GM12878 (cell line): ENCODE data around the gene C15orf39. TPM values are rescaled to one million over a fixed set of nuclear protein-coding genes. Genes with fewer than 3 reads are reported as not detected.

Experiments
- ATAC-seq: fragments of 200-7000 bp; cut with Tn5 transposase; 3 replicates; pipeline ENCODE4 v1.9.1; 2020; ENCODE audit warnings: mild to moderate bottlenecking, moderate library complexity
- BruUV-seq: library from RNA; stranded (reverse); fragments of 400-500 nt; replicated peaks from 2 replicates; lab custom pipeline; 2021; lab: Mats Ljungman, UMichigan
- CTCF ChIA-PET: fragments of 300-600 bp; sonication (Branson Sonifier 250); formaldehyde crosslinking; extraction: SDS; loops from one replicate; lab custom pipeline; 2021; ENCODE audit warnings: inconsistent platforms; lab: Yijun Ruan, JAX
- POLR2A ChIA-PET: fragments of 350-600 bp; formaldehyde crosslinking; extraction: SDS; loops from one replicate; lab custom pipeline; 2021; ENCODE audit warnings: inconsistent platforms; lab: Charles Lee
- RAD21 ChIA-PET: fragments of 300-600 bp; sonication (Branson Sonifier 250); formaldehyde crosslinking; loops from one replicate; lab custom pipeline; 2023; ENCODE audit warnings: antibody characterized with exemption; ENCODE audit not compliant: unreplicated experiment; lab: Charles Lee
- SMC1A ChIA-PET: fragments of 300-600 bp; sonication (Branson Sonifier 250); formaldehyde crosslinking; loops from one replicate; lab custom pipeline; 2023; ENCODE audit not compliant: unreplicated experiment, uncharacterized antibody; lab: Charles Lee
- DNase-seq: peaks from one replicate; pipeline ENCODE4 v3.0.0-alpha.2; 2011; ENCODE audit warnings: low read depth, low spot score
- FAIRE-seq: peaks from 3 replicates; lab custom pipeline; 2011; peaks lifted over from hg19 to GRCh38; lab: Jason Lieb, UNC
- H2AFZ ChIP-seq: 2 replicates; pipeline ENCODE4 v1.6.0; 2011; ENCODE audit warnings: low read depth, low read length, control low read depth; ENCODE audit not compliant: control insufficient read depth
- H3K27ac ChIP-seq: 2 replicates; pipeline ENCODE4 v1.5.1; 2011; ENCODE audit warnings: control low read depth; ENCODE audit not compliant: control insufficient read depth, insufficient read depth
- H3K27me3 ChIP-seq, 2 experiments: replicated peaks in 1 of 2; 2 replicates each; pipeline versions ENCODE4 v1.6.0 to v1.6.1; 2011; ENCODE audit warnings: low read length in 1 of 2; ENCODE audit not compliant: control insufficient read depth in 2 of 2, insufficient read depth in 2 of 2
- H3K36me3 ChIP-seq, 2 experiments: 2 replicates each; pipeline ENCODE4 v1.5.1; 2011; ENCODE audit warnings: low read length in 1 of 2; ENCODE audit not compliant: control insufficient read depth in 2 of 2, insufficient read depth in 2 of 2
- H3K4me1 ChIP-seq: 2 replicates; pipeline ENCODE4 v1.6.1; 2011; ENCODE audit warnings: mild to moderate bottlenecking, low read length, moderate library complexity, mixed read lengths; ENCODE audit not compliant: control insufficient read depth, insufficient read depth
- H3K4me2 ChIP-seq: 2 replicates; pipeline ENCODE4 v1.6.0; 2011; ENCODE audit warnings: control low read depth; ENCODE audit not compliant: control insufficient read depth, insufficient read depth
- H3K4me3 ChIP-seq: fragments of 200-600 bp; sonication (generic); 2 replicates; pipeline ENCODE4 v1.5.1; 2016
- H3K79me2 ChIP-seq: 2 replicates; pipeline ENCODE4 v1.6.0; 2011; ENCODE audit warnings: low read length; ENCODE audit not compliant: control insufficient read depth, insufficient read depth
- H3K9ac ChIP-seq: 2 replicates; pipeline ENCODE4 v1.8.0; 2011; ENCODE audit warnings: low read length, control low read depth, mixed read lengths; ENCODE audit not compliant: control insufficient read depth, insufficient read depth
- H3K9me3 ChIP-seq: replicated peaks from 3 replicates; pipeline ENCODE4 v1.5.1; 2011; ENCODE audit warnings: mild to moderate bottlenecking, low read length; ENCODE audit not compliant: control insufficient read depth, insufficient read depth
- H4K20me1 ChIP-seq: 2 replicates; pipeline ENCODE4 v1.6.0; 2011; ENCODE audit not compliant: control insufficient read depth, insufficient read depth
- BCL11A ChIP-seq: IDR thresholded peaks from 2 replicates; pipeline ENCODE4 v1.6.1; 2011; ENCODE audit warnings: low read depth, low read length
- FOXM1 ChIP-seq: IDR thresholded peaks from 2 replicates; pipeline ENCODE4 v1.6.1; 2012; ENCODE audit warnings: low read depth, mild to moderate bottlenecking, inconsistent platforms, low read length, moderate library complexity
- HCFC1 ChIP-seq: fragments of 150-350 bp; IDR thresholded peaks from 2 replicates; pipeline ENCODE4 v1.6.1; 2014; ENCODE audit warnings: low read length
- HDGF ChIP-seq: fragments of 450-650 bp; IDR thresholded peaks from 2 replicates; pipeline ENCODE4 v1.6.1; 2016; ENCODE audit warnings: antibody characterized with exemption
- IKZF2 ChIP-seq, 2 experiments: fragments of 450-650 bp; IDR thresholded peaks; 2 replicates each; pipeline ENCODE4 v1.6.1; 2017; ENCODE audit warnings: mild to moderate bottlenecking in 2 of 2, moderate library complexity in 2 of 2
- NFIC ChIP-seq: IDR thresholded peaks from 2 replicates; pipeline ENCODE4 v1.6.1; 2012; ENCODE audit warnings: low read depth, mild to moderate bottlenecking, inconsistent platforms, low read length, moderate library complexity
- NR2C2 ChIP-seq: IDR thresholded peaks from 2 replicates; pipeline ENCODE4 v1.6.1; 2011; ENCODE audit warnings: borderline replicate concordance, low read depth; ENCODE audit not compliant: control insufficient read depth, insufficient read length
- PML ChIP-seq: IDR thresholded peaks from 2 replicates; pipeline ENCODE4 v1.6.1; 2012; ENCODE audit warnings: low read length, inconsistent platforms
- RBBP5 ChIP-seq: fragments of 200-600 bp; sonication (generic); conservative IDR thresholded peaks from 2 replicates; pipeline ENCODE4 v1.6.1; 2016
- SMARCA5 ChIP-seq: fragments of 450-650 bp; IDR thresholded peaks from 2 replicates; pipeline ENCODE4 v1.6.1; 2017; ENCODE audit warnings: mild to moderate bottlenecking
- STAT3 ChIP-seq: IDR thresholded peaks from 2 replicates; pipeline ENCODE4 v1.6.1; 2011; ENCODE audit warnings: low read depth, low read length, improper control_type of control experiment
- ZNF217 ChIP-seq: fragments of 450-650 bp; IDR thresholded peaks from 2 replicates; pipeline ENCODE4 v1.6.1; 2017; ENCODE audit warnings: antibody characterized with exemption, mild to moderate bottlenecking
- WGBS: methylation state at CpG from one replicate; pipeline ENCODE4 v1.1.6; 2016; ENCODE audit warnings: low lambda C conversion rate; ENCODE audit not compliant: insufficient replicate concordance, insufficient coverage; ENCODE audit errors: missing lambda C conversion rate; 5-methylcytosine and 5-hydroxymethylcytosine counted together
- in situ Hi-C: fragments of 300-500 bp; cut with MboI; formaldehyde crosslinking; loops from 9 replicates; pipeline ENCODE4 v1.14.3; 2018; ENCODE audit warnings: mixed read lengths
- intact Hi-C: fragments of 100-400 bp; cut with micrococcal nuclease; formaldehyde crosslinking; loops from one replicate; pipeline ENCODE4 v1.14.2; 2022; ENCODE audit not compliant: unreplicated experiment
- polyA plus RNA-seq, 11 experiments: library from polyadenylated mRNA; depleted of rRNA in 4 of 11; unstranded in 6 of 11; stranded (reverse) in 5 of 11; fragments of >200 nt; fragmentation: Nextera tagmentation in 4 of 11; fragmentation: Illumina TruSeq in 1 of 11; extraction: Ambion mirVana in 4 of 11; extraction: Trizol in 1 of 11; gene quantifications; 1 replicate in 1 of 11; 2 replicates in 10 of 11; pipeline versions ENCODE4 v1.2.1 to v1.2.3, GENCODE V29; 2011 to 2016; ENCODE audit warnings: inconsistent platforms in 2 of 11, missing spikeins in 2 of 11, low read depth in 1 of 11
- total RNA-seq, 4 experiments: library from RNA; depleted of rRNA in 3 of 4; stranded (reverse); fragments of >200 nt in 3 of 4; fragmentation: Illumina TruSeq in 1 of 4; extraction: Trizol in 1 of 4; gene quantifications; 2 replicates each; pipeline versions ENCODE4 v1.2.1 to v1.2.3, GENCODE V29; 2013 to 2021
- TF ChIP-seq, protein P1 (sequence below): fragments of 450-650 bp; IDR thresholded peaks from 2 replicates; pipeline ENCODE4 v1.6.1; 2018; ENCODE audit warnings: borderline replicate concordance, mild to moderate bottlenecking; ENCODE audit not compliant: partially characterized antibody
- TF ChIP-seq, protein P2 (sequence below): IDR thresholded peaks from 2 replicates; pipeline ENCODE4 v1.6.1; 2012; ENCODE audit warnings: low read depth, low read length, improper control_type of control experiment
- TF ChIP-seq, protein P3 (sequence below): fragments of 450-650 bp; IDR thresholded peaks from 2 replicates; pipeline ENCODE4 v1.6.1; 2016; ENCODE audit warnings: mild to moderate bottlenecking

The C15orf39 gene
- total and polyA plus RNA-seq, 10 of the 15 experiments (the other 5 are each of a cell fraction or from before 2014, with no cell fraction given) = 2.3 to 139 (median 33.0) TPM

DNA sequence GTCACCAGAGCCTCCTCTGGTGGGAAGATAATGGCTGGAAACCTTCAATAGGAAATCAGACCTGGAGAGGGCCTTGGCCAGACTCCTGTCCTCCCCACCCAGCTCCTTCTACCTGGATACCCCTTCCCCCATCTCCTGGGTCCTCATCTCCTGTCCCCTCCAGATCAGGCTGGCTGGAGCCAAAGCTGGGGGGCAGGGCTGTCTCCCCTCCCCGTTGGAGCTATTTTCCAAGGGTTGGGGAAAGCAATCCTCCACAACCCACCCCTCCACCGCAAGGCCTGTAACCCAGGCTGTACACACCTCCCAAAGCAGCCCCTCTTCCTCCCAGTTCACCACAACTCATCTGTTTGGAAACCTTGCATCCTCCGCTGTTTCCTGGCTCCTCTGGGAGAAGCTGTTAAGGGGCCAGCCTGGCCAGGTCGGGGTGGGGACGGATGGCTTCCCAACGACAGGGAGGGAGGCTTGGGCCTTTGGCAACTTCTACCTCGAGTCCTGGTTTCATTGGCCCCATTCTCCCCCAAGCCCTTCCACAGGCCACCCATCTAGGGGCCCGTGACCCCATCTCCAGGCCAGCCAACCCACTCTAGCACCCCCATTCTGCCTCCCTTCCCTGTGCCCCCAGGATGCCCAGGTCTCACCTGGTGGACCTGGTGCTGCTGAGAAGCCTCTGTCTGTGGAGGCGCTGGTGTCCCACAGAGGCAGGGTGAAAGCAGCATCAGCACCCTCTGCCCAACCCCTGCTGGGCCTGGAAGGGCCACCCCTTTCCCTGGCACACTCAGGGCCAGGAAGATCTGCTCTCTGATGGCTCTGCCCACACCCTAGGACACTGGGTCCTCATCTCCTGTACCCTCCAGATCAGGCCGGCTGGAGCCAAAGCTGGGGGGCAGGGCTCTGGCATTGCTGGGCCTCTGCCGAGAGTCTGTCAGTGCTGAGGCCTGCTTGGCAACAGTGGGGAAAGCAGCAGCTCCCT, 34.4 kb downstream of the C15orf39 start (continued):
- TF ChIP-seq, protein P1, sequence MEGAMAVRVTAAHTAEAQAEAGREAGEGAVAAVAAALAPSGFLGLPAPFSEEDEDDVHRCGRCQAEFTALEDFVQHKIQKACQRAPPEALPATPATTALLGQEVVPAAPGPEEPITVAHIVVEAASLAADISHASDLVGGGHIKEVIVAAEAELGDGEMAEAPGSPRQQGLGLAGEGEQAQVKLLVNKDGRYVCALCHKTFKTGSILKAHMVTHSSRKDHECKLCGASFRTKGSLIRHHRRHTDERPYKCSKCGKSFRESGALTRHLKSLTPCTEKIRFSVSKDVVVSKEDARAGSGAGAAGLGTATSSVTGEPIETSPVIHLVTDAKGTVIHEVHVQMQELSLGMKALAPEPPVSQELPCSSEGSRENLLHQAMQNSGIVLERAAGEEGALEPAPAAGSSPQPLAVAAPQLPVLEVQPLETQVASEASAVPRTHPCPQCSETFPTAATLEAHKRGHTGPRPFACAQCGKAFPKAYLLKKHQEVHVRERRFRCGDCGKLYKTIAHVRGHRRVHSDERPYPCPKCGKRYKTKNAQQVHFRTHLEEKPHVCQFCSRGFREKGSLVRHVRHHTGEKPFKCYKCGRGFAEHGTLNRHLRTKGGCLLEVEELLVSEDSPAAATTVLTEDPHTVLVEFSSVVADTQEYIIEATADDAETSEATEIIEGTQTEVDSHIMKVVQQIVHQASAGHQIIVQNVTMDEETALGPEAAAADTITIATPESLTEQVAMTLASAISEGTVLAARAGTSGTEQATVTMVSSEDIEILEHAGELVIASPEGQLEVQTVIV = no peak
- no peak for TF ChIP-seq ZNF217

DNA sequence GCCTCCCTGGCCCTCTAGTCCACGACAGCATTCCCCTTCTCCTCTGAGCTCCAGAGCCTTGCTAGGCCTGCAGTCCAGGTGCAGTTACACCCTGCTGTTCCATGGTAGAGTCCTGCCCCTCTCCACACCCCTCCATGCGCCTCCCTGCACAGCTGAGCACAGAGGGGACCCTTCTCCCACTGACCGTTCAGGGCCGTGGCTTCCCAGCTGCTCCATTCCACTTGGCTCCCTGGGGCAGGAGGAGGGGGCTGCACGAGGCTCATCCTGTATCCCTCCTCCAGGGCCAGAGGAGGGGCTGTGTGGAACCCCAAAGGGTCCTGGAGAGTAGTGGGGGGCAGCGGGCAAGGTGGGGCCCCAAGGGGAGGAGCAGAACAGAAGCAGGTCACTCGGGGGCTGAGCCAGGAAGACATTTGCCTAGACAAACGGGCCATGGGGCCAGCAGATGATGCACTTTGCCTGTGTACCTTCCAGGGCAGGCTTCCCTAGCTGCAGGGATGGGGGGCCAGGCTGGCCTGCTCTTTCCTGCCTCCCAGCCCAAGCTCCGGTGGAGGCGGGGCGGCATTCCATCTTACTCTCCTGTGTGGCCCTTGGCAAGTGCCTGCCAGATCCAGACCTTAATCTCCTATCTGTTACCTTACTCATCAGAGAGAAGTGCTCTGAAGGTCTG, 35.8 kb downstream of the C15orf39 start:
- H3K4me2 ChIP-seq = no peak overlapping the region
- no peak overlapping the region for H3K9ac ChIP-seq
- H3K4me3 ChIP-seq = no peak overlapping the region
- SMC1A ChIA-PET = interaction anchor here (0.8 kb wide), 1 partner anchor 40 kb away, joined by 3 read pairs; no protein-coding TSS in a partner anchor
- DNase-seq = no peak
- H3K4me1 ChIP-seq = no peaks in the 10 kb centered on the region
- CTCF ChIA-PET = interaction anchor here (0.6 kb wide), 1 partner anchor 9 kb away, joined by 3 read pairs; no protein-coding TSS in a partner anchor
- no peak for ATAC-seq
- H3K79me2 ChIP-seq = no peaks in the 10 kb centered on the region
- no peaks in the 10 kb centered on the region for H3K9me3 ChIP-seq
- no TSS peak for BruUV-seq
- no peaks in the 10 kb centered on the region for H3K27me3 ChIP-seq
- TF ChIP-seq IKZF2 (IDR thresholded peaks at IDR 0.05) = no peak
- TF ChIP-seq, protein P2, sequence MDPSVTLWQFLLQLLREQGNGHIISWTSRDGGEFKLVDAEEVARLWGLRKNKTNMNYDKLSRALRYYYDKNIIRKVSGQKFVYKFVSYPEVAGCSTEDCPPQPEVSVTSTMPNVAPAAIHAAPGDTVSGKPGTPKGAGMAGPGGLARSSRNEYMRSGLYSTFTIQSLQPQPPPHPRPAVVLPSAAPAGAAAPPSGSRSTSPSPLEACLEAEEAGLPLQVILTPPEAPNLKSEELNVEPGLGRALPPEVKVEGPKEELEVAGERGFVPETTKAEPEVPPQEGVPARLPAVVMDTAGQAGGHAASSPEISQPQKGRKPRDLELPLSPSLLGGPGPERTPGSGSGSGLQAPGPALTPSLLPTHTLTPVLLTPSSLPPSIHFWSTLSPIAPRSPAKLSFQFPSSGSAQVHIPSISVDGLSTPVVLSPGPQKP = no peak
- no peak for TF ChIP-seq HCFC1
- no peak for TF ChIP-seq HDGF
- no peak for TF ChIP-seq NFIC
- TF ChIP-seq, protein P3, sequence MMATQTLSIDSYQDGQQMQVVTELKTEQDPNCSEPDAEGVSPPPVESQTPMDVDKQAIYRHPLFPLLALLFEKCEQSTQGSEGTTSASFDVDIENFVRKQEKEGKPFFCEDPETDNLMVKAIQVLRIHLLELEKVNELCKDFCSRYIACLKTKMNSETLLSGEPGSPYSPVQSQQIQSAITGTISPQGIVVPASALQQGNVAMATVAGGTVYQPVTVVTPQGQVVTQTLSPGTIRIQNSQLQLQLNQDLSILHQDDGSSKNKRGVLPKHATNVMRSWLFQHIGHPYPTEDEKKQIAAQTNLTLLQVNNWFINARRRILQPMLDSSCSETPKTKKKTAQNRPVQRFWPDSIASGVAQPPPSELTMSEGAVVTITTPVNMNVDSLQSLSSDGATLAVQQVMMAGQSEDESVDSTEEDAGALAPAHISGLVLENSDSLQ = no peak
- TF ChIP-seq FOXM1 = no peak
- TF ChIP-seq NR2C2 = no peak
- no peak for TF ChIP-seq PML
- TF ChIP-seq SMARCA5 = no peak
- no peak for TF ChIP-seq RBBP5
- TF ChIP-seq BCL11A = no peak
- no peak for TF ChIP-seq STAT3
- H4K20me1 ChIP-seq = no peaks in the 10 kb centered on the region
- in situ Hi-C loops (loop anchor here (5.0 kb wide), 1 partner anchor 80 kb away; no protein-coding TSS in a partner anchor), intact Hi-C loops (no loop called here)
- 31% methylated on average over 11 of the region's 11 CpGs for WGBS
- H3K27ac ChIP-seq = no peak overlapping the region
- H3K36me3 ChIP-seq = no peaks in the 10 kb centered on the region
- H2AFZ ChIP-seq = no peak overlapping the region
- RAD21 ChIA-PET = no interaction called here
- no peak for FAIRE-seq
- POLR2A ChIA-PET = no interaction called here
